Neural crest cell (in vitro differentiated cells): Measurements from ENCODE around the gene MTCL1. TPM values are rescaled to one million over a fixed set of nuclear protein-coding genes. Genes with fewer than 3 reads are reported as not detected.

Experiments used
- DNase-seq: peaks from one replicate; pipeline ENCODE4 v3.0.0; 2021; ENCODE audit warnings: low read depth, mixed read lengths, low spot score
- H3K27ac Mint-ChIP-seq: one replicate; pipeline ENCODE4 v1.8.0; 2021; ENCODE audit warnings: mild to moderate bottlenecking, mixed read lengths; ENCODE audit not compliant: unreplicated experiment
- H3K27me3 Mint-ChIP-seq: 2 replicates; pipeline ENCODE4 v1.8.0; 2021; ENCODE audit warnings: low read depth, mild to moderate bottlenecking, mixed read lengths
- H3K36me3 Mint-ChIP-seq: 2 replicates; pipeline ENCODE4 v1.8.0; 2021; ENCODE audit warnings: low read depth, mild to moderate bottlenecking, mixed read lengths
- H3K4me1 Mint-ChIP-seq: 2 replicates; pipeline ENCODE4 v1.8.0; 2021; ENCODE audit warnings: mixed read lengths
- H3K4me3 Mint-ChIP-seq: one replicate; pipeline ENCODE4 v1.8.0; 2021; ENCODE audit warnings: mild to moderate bottlenecking, mixed read lengths
- H3K9me3 Mint-ChIP-seq: 2 replicates; pipeline ENCODE4 v1.8.0; 2021; ENCODE audit warnings: mixed read lengths
- total RNA-seq: library from RNA; stranded (reverse); gene quantifications from 2 replicates; pipeline ENCODE4 v1.2.1, GENCODE V29; 2021
- TF ChIP-seq, protein P1 (sequence below): fragments of 200-600 bp; sonication (generic); conservative IDR thresholded peaks from 2 replicates; pipeline ENCODE4 v1.5.0; 2021; ENCODE audit warnings: antibody characterized with exemption, mild to moderate bottlenecking

Gene MTCL1
- total RNA-seq, 1 donor from 2014 or later: 17.8 TPM

DNA sequence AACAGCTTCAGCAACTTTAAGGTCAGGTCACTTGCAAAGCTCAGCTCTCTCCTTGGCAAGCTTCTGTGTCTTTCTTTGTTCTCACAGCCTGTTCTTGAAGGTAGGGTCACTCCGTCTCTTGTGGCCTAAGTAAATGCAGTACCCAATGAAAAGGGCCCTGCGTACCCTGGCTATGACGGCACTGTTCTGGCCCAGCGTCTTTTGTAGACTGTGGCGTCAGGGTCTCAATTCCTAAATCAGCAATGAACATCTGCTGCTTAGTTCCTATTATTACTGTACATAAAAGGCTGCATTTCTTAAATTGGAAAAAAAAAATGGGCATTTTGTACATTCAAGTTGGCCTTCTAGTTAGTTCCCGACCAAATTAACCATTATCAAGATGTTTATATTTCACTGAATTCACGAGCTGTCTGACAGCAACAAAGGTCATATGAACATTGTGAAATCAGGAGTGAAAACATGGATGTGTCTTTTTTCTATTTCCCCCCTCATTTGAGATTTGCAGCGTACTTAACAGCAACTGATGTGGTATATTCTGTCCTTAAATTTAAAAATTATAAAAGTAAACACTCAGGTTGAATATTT lies 17.0 kb upstream of the MTCL1 start:
- H3K36me3 Mint-ChIP-seq: no peaks in the 10 kb centered on the region
- H3K9me3 Mint-ChIP-seq: no peaks in the 10 kb centered on the region
- H3K27ac Mint-ChIP-seq: no peak overlapping the region
- no peaks in the 10 kb centered on the region for H3K27me3 Mint-ChIP-seq
- H3K4me1 Mint-ChIP-seq: peaks cover 37% of the 10 kb centered on the region
- H3K4me3 Mint-ChIP-seq: no peak overlapping the region
- no peak for DNase-seq
- TF ChIP-seq, protein P1, sequence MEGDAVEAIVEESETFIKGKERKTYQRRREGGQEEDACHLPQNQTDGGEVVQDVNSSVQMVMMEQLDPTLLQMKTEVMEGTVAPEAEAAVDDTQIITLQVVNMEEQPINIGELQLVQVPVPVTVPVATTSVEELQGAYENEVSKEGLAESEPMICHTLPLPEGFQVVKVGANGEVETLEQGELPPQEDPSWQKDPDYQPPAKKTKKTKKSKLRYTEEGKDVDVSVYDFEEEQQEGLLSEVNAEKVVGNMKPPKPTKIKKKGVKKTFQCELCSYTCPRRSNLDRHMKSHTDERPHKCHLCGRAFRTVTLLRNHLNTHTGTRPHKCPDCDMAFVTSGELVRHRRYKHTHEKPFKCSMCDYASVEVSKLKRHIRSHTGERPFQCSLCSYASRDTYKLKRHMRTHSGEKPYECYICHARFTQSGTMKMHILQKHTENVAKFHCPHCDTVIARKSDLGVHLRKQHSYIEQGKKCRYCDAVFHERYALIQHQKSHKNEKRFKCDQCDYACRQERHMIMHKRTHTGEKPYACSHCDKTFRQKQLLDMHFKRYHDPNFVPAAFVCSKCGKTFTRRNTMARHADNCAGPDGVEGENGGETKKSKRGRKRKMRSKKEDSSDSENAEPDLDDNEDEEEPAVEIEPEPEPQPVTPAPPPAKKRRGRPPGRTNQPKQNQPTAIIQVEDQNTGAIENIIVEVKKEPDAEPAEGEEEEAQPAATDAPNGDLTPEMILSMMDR: no peak

DNA sequence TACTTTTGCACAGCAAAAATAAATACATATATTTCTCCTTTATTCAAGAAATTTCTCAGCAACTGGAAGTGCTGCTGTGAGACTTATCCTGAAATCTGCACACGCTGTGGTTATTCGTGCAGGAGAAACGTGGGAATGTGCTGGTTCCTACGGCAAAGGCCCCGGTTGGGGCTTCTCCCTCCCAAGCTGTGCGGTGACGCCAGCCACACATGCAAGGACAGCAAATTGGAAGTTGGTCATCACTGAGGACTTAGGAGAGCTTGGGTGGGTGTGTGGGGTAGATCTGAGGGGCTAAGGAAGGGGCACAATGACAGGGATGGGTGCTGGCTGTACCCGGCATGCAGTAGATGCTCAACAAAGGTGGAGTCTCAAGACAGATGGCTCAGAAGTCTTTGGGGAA lies 16.5 kb upstream of the MTCL1 start:
- H3K36me3 Mint-ChIP-seq: no peaks in the 10 kb centered on the region
- no peaks in the 10 kb centered on the region for H3K9me3 Mint-ChIP-seq
- H3K4me3 Mint-ChIP-seq: no peak overlapping the region
- TF ChIP-seq, protein P1: no peak
- peaks cover 37% of the 10 kb centered on the region for H3K4me1 Mint-ChIP-seq
- no peak overlapping the region for H3K27ac Mint-ChIP-seq
- H3K27me3 Mint-ChIP-seq: no peaks in the 10 kb centered on the region
- DNase-seq: no peak

DNA sequence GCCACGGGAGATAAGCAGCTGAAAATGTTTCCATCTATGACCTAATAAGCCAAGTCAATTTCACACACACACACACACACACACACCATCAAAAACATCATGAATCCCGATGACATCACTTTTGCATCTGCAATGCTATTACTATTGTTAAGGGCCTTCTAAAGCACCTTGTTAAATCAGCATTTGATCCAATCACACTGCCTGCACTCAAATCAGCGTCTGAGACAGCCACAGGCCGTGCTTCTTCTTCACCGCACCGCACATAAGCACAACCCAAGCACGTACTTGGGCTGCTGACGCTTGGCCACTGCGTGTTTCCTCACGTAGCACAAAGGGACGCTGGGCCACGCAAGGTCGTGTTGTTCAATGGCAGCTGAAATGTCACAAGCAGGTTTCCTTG lies 15.8 kb upstream of the MTCL1 start:
- Mint-ChIP-seq H3K4me3 (no peak overlapping the region), H3K27ac (no peak overlapping the region), H3K27me3 (no peaks in the 10 kb centered on the region)

DNA sequence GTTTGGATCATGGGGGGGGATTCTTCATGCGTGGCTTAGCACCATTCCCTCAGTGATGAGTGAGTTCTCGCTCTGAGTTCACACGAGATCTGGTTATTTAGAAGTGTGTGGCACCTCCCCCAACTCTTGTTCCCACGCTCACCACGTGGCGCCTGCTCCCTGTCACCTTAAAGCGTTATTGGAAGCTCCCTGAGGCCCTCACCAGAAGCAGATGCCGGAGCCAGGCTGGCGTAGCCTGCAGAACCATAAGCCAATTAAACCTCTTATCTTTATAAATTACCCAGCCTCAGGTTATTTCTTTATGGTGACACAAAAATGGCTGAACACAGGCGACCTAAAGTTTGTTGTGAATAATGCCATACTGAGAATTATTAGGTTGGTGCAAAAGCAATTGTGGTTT lies 10.5 kb upstream of the MTCL1 start:
- H3K9me3 Mint-ChIP-seq: no peaks in the 10 kb centered on the region
- H3K4me1 Mint-ChIP-seq: no peaks in the 10 kb centered on the region
- peaks cover 3% of the 10 kb centered on the region for H3K27me3 Mint-ChIP-seq
- H3K27ac Mint-ChIP-seq: no peak overlapping the region
- H3K4me3 Mint-ChIP-seq: no peak overlapping the region
- no peak for DNase-seq
- TF ChIP-seq, protein P1: no peak
- H3K36me3 Mint-ChIP-seq: no peaks in the 10 kb centered on the region

More for the DNA sequence above, 15.8 kb upstream of the MTCL1 start:
- Mint-ChIP-seq H3K9me3 (no peaks in the 10 kb centered on the region), H3K4me1 (peaks cover 35% of the 10 kb centered on the region), H3K36me3 (no peaks in the 10 kb centered on the region)
- no peak for DNase-seq
- TF ChIP-seq, protein P1: no peak

DNA sequence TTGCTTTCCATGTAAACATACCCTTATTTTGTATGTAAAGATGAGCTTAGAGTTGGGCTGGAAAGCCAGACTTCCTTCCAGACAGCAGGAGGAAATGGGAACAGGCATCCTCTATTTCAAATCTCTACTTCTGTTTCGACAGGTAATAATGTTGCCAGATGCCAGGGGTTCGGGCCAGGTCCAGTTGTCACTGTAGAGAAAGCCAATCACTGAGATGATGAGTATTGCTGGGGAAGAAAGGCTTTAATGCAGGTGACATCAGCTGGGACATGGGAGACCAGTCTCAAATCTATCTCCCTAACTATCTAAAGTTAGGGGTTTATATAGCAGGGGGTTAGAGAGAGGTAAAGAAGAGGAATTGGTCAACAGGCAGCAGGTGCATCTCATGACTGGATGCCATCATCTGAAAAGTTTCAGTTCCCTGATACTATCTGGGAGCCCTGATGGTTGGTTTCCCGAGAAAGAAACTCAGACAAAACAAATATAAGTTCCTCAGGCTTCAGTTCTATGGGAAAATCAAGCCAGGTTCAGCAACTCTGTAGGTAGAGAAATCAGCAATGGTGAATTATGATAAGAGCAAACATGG lies 9.3 kb upstream of the MTCL1 start:
- Mint-ChIP-seq H3K4me1 (no peaks in the 10 kb centered on the region), H3K27ac (no peak overlapping the region), H3K9me3 (no peaks in the 10 kb centered on the region), H3K36me3 (no peaks in the 10 kb centered on the region), H3K4me3 (no peak overlapping the region), H3K27me3 (peaks cover 3% of the 10 kb centered on the region)
- TF ChIP-seq, protein P1: no peak
- DNase-seq: no peak
